ENCODE results near the gene RAI1.

RAI1 gene

GRCh38 chr17:17826942-17827785, 145.9 kb downstream of the RAI1 start:
- DNase-seq (ENCODE audit: low spot score): no peak
- TF ChIP-seq CTCF (IDR thresholded peaks at IDR 0.05; ENCODE audit: extremely low read depth, missing control alignments): no peak

- no peak for TF ChIP-seq CTCF (IDR thresholded peaks at IDR 0.05; ENCODE audit: extremely low read depth, missing control alignments)
- DNase-seq (ENCODE audit: low spot score): no peak
Measured at GRCh38 chr17:17827826-17828621, 146.8 kb downstream of the RAI1 start.

- TF ChIP-seq CTCF (IDR thresholded peaks at IDR 0.05; ENCODE audit: extremely low read depth, missing control alignments): no peak
- no peak for DNase-seq (ENCODE audit: low spot score)
Measured at GRCh38 chr17:17830269-17830567, 149.0 kb downstream of the RAI1 start.

- DNase-seq (ENCODE audit: low spot score): no peak
- TF ChIP-seq CTCF (IDR thresholded peaks at IDR 0.05; ENCODE audit: extremely low read depth, missing control alignments): no peak
Measured at GRCh38 chr17:17830740-17831207, 149.5 kb downstream of the RAI1 start.

- TF ChIP-seq CTCF (IDR thresholded peaks at IDR 0.05; ENCODE audit: extremely low read depth, missing control alignments): no peak
- no peak for DNase-seq (ENCODE audit: low spot score)
Measured at GRCh38 chr17:17831208-17832031, 150.2 kb downstream of the RAI1 start.

GRCh38 chr17:17832032-17832363, 150.7 kb downstream of the RAI1 start:
- no peak for TF ChIP-seq CTCF (IDR thresholded peaks at IDR 0.05; ENCODE audit: extremely low read depth, missing control alignments)
- no peak for DNase-seq (ENCODE audit: low spot score)

Data from GM20000 (cell line).